H1 (cell line): ENCODE measurements around the gene SLC35F5. TPM values are rescaled to one million over a fixed set of nuclear protein-coding genes. Genes with fewer than 3 reads are reported as not detected.

Source experiments
- CTCF ChIA-PET: fragments of 300-600 bp; sonication (Branson Sonifier 250); formaldehyde crosslinking; loops from one replicate; lab custom pipeline; 2021; ENCODE audit not compliant: partially characterized antibody; lab: Charles Lee
- POLR2A ChIA-PET: fragments of 300-600 bp; sonication (Branson Sonifier 250); formaldehyde crosslinking; loops from one replicate; lab custom pipeline; 2021; ENCODE audit warnings: inconsistent platforms; ENCODE audit not compliant: partially characterized antibody; lab: Charles Lee
- DNase-seq, 2 experiments: peaks; one replicate each; pipeline versions ENCODE4 v3.0.0 to v3.0.0-alpha.2; 2010 to 2022; ENCODE audit warnings: low spot score in 2 of 2, low read depth in 1 of 2, mixed read lengths in 1 of 2
- FAIRE-seq: peaks from 2 replicates; lab custom pipeline; 2011; peaks lifted over from hg19 to GRCh38; lab: Jason Lieb, UNC
- H2AFZ ChIP-seq: 2 replicates; pipeline ENCODE4 v1.8.1; 2012; ENCODE audit warnings: low read length, inconsistent platforms
- H2AK5ac ChIP-seq: 2 replicates; pipeline ENCODE4 v1.6.1; 2013; ENCODE audit warnings: low read depth, low read length
- H2BK120ac ChIP-seq: replicated peaks from 2 replicates; pipeline ENCODE3; 2013; ENCODE audit warnings: low read depth, low read length, inconsistent platforms
- H2BK12ac ChIP-seq: 2 replicates; pipeline ENCODE4 v1.6.1; 2013; ENCODE audit warnings: low read depth, low read length
- H2BK15ac ChIP-seq: 2 replicates; pipeline ENCODE4 v1.6.1; 2013; ENCODE audit warnings: low read length
- H2BK20ac ChIP-seq: 2 replicates; pipeline ENCODE4 v1.6.1; 2013; ENCODE audit warnings: low read length
- H2BK5ac ChIP-seq: 2 replicates; pipeline ENCODE4 v1.6.1; 2013; ENCODE audit warnings: low read depth, low read length
- H3K14ac ChIP-seq: 2 replicates; pipeline ENCODE4 v1.6.1; 2013; ENCODE audit warnings: inconsistent platforms; ENCODE audit not compliant: insufficient read length
- H3K18ac ChIP-seq: 2 replicates; pipeline ENCODE4 v1.6.1; 2013; ENCODE audit warnings: low read length; ENCODE audit errors: extremely low read depth
- H3K23ac ChIP-seq: 2 replicates; pipeline ENCODE4 v1.6.1; 2013; ENCODE audit warnings: inconsistent platforms; ENCODE audit not compliant: insufficient read length
- H3K23me2 ChIP-seq: 2 replicates; pipeline ENCODE4 v1.6.1; 2013; ENCODE audit warnings: low read depth, low read length
- H3K27ac ChIP-seq: 2 replicates; pipeline ENCODE4 v1.6.1; 2011; ENCODE audit warnings: low read depth, low read length, inconsistent platforms
- H3K27me3 ChIP-seq, 4 experiments: replicated peaks in 1 of 4; 1 replicate in 1 of 4; 2 replicates in 3 of 4; pipeline versions ENCODE4 v1.6.1 to v1.8.1; 2011 to 2013; ENCODE audit warnings: low read length in 3 of 4, mild to moderate bottlenecking in 3 of 4, inconsistent platforms in 2 of 4, mixed read lengths in 2 of 4, moderate library complexity in 1 of 4; ENCODE audit not compliant: control insufficient read depth in 3 of 4, insufficient read depth in 3 of 4; ENCODE audit errors: extremely low read depth in 1 of 4
- H3K36me3 ChIP-seq, 4 experiments: 2 replicates each; pipeline versions ENCODE4 v1.6.1 to v1.8.1; 2011 to 2013; ENCODE audit warnings: mild to moderate bottlenecking in 4 of 4, low read length in 3 of 4, moderate library complexity in 2 of 4, control low read depth in 1 of 4, inconsistent platforms in 1 of 4; ENCODE audit not compliant: insufficient read depth in 4 of 4, control insufficient read depth in 2 of 4
- H3K4ac ChIP-seq: replicated peaks from 2 replicates; pipeline ENCODE3; 2013; ENCODE audit warnings: low read length, low read depth, mixed read lengths, inconsistent platforms; ENCODE audit not compliant: insufficient read length
- H3K4me1 ChIP-seq, 4 experiments: replicated peaks in 1 of 4; 1 replicate in 1 of 4; 2 replicates in 3 of 4; pipeline versions ENCODE4 v1.6.1 to v1.8.1; 2011 to 2013; ENCODE audit warnings: low read length in 3 of 4, inconsistent platforms in 2 of 4, mixed read lengths in 1 of 4; ENCODE audit not compliant: insufficient read depth in 4 of 4, control insufficient read depth in 3 of 4
- H3K4me2 ChIP-seq, 2 experiments: 2 replicates each; pipeline versions ENCODE4 v1.6.1 to v1.8.1; 2011 to 2013; ENCODE audit warnings: low read depth in 2 of 2, low read length in 2 of 2, control low read depth in 1 of 2, inconsistent platforms in 1 of 2, mild to moderate bottlenecking in 1 of 2; ENCODE audit not compliant: insufficient read depth in 1 of 2
- H3K4me3 ChIP-seq, 4 experiments: fragments of 200-600, 300-600 bp in 1 of 4; sonication (generic), shearing (Covaris generic), sonication (Bioruptor Twin) in 1 of 4; 2 replicates each; pipeline versions ENCODE4 v1.5.1 to v1.8.1; 2011 to 2016; ENCODE audit warnings: low read length in 4 of 4, low read depth in 3 of 4, control low read depth in 2 of 4, inconsistent platforms in 2 of 4, mild to moderate bottlenecking in 2 of 4, mixed read lengths in 1 of 4, moderate library complexity in 1 of 4; ENCODE audit not compliant: insufficient read depth in 2 of 4; ENCODE audit errors: extremely low read depth in 1 of 4
- H3K56ac ChIP-seq: replicated peaks from 2 replicates; pipeline ENCODE3; 2013; ENCODE audit warnings: low read depth, mild to moderate bottlenecking, mixed read lengths, low read length, inconsistent platforms; ENCODE audit not compliant: insufficient read length
- H3K79me1 ChIP-seq: 2 replicates; pipeline ENCODE4 v1.6.1; 2013; ENCODE audit warnings: low read depth, low read length, control low read depth
- H3K79me2 ChIP-seq, 2 experiments: 2 replicates each; pipeline versions ENCODE4 v1.6.1 to v1.8.1; 2012 to 2013; ENCODE audit warnings: low read length in 2 of 2, mild to moderate bottlenecking in 2 of 2, inconsistent platforms in 1 of 2; ENCODE audit not compliant: insufficient read depth in 2 of 2, control insufficient read depth in 1 of 2
- H3K9ac ChIP-seq, 4 experiments: replicated peaks in 1 of 4; 1 replicate in 1 of 4; 2 replicates in 3 of 4; pipeline versions ENCODE4 v1.6.1 to v1.8.1; 2011 to 2013; ENCODE audit warnings: low read depth in 3 of 4, low read length in 3 of 4, control low read depth in 2 of 4, mild to moderate bottlenecking in 2 of 4, moderate library complexity in 2 of 4, inconsistent platforms in 1 of 4; ENCODE audit errors: extremely low read depth in 1 of 4
- H3K9me3 ChIP-seq, 2 experiments: 2 replicates each; pipeline versions ENCODE4 v1.6.1 to v1.8.1; 2012 to 2013; ENCODE audit warnings: mild to moderate bottlenecking in 2 of 2, moderate library complexity in 2 of 2, control low read depth in 1 of 2, inconsistent platforms in 1 of 2, low read depth in 1 of 2, low read length in 1 of 2, mixed read lengths in 1 of 2; ENCODE audit not compliant: insufficient read depth in 2 of 2
- H4K20me1 ChIP-seq, 2 experiments: replicated peaks in 1 of 2; 2 replicates each; pipeline versions ENCODE3 to v1.8.1; 2011 to 2013; ENCODE audit warnings: inconsistent platforms in 2 of 2, low read length in 2 of 2, mild to moderate bottlenecking in 1 of 2; ENCODE audit not compliant: insufficient read depth in 2 of 2, control insufficient read depth in 1 of 2
- H4K5ac ChIP-seq: 2 replicates; pipeline ENCODE4 v1.6.1; 2013; ENCODE audit warnings: low read length, low read depth, mixed read lengths, inconsistent platforms; ENCODE audit not compliant: insufficient read length
- H4K8ac ChIP-seq: 2 replicates; pipeline ENCODE4 v1.8.0; 2013; ENCODE audit warnings: mild to moderate bottlenecking, moderate library complexity, low read length, inconsistent platforms; ENCODE audit not compliant: insufficient read depth; ENCODE audit errors: extremely low read depth
- H4K91ac ChIP-seq: replicated peaks from 2 replicates; pipeline ENCODE3; 2013; ENCODE audit warnings: low read length, mixed read lengths, inconsistent platforms; ENCODE audit not compliant: insufficient read length
- BCL11A ChIP-seq, 2 experiments: IDR thresholded peaks; one replicate each; pipeline ENCODE4 v1.6.1; 2011; ENCODE audit warnings: low read depth in 2 of 2, low read length in 2 of 2, mild to moderate bottlenecking in 2 of 2
- CHD1 ChIP-seq: IDR thresholded peaks from 2 replicates; pipeline ENCODE4 v1.6.1; 2012; ENCODE audit warnings: low read depth, low read length, improper control_type of control experiment
- EP300 ChIP-seq, 2 experiments: IDR thresholded peaks; 1 replicate in 1 of 2; 2 replicates in 1 of 2; pipeline ENCODE4 v1.6.1; 2011 to 2012; ENCODE audit warnings: low read depth in 2 of 2, low read length in 2 of 2, mild to moderate bottlenecking in 2 of 2, borderline replicate concordance in 1 of 2, inconsistent platforms in 1 of 2, moderate library complexity in 1 of 2
- FOSL1 ChIP-seq: IDR thresholded peaks from 2 replicates; pipeline ENCODE4 v1.6.1; 2011; ENCODE audit warnings: mild to moderate bottlenecking, low read depth, low read length, moderate library complexity; ENCODE audit not compliant: insufficient read depth
- GABPA ChIP-seq: IDR thresholded peaks from 2 replicates; pipeline ENCODE4 v1.6.1; 2011; ENCODE audit warnings: mild to moderate bottlenecking, low read length, moderate library complexity, borderline replicate concordance; ENCODE audit not compliant: insufficient read depth
- JUND ChIP-seq: IDR thresholded peaks from 2 replicates; pipeline ENCODE4 v1.6.1; 2011; ENCODE audit warnings: mild to moderate bottlenecking, improper control_type of control experiment, low read length
- KDM1A ChIP-seq: fragments of 200-600, 300-600 bp; sonication (generic); IDR thresholded peaks from 2 replicates; pipeline ENCODE4 v1.7.1; 2016; ENCODE audit warnings: mild to moderate bottlenecking, low read length, borderline replicate concordance
- POU5F1 ChIP-seq: IDR thresholded peaks from 2 replicates; pipeline ENCODE4 v1.6.1; 2011; ENCODE audit warnings: low read depth, mild to moderate bottlenecking, low read length, moderate library complexity
- RBBP5 ChIP-seq: IDR thresholded peaks from 2 replicates; pipeline ENCODE4 v1.7.1; 2012; ENCODE audit warnings: low read depth, mild to moderate bottlenecking, inconsistent platforms, low read length, moderate library complexity, borderline replicate concordance
- SUZ12 ChIP-seq: fragments of 200-600 bp; sonication (generic); IDR thresholded peaks from 2 replicates; pipeline ENCODE4 v1.6.1; 2012; ENCODE audit warnings: mild to moderate bottlenecking, inconsistent platforms, low read length, moderate library complexity, mixed read lengths
- TCF12 ChIP-seq: IDR thresholded peaks from 2 replicates; pipeline ENCODE4 v1.6.1; 2011; ENCODE audit warnings: low read depth, mild to moderate bottlenecking, low read length
- YY1 ChIP-seq: IDR thresholded peaks from 2 replicates; pipeline ENCODE4 v1.6.1; 2011; ENCODE audit warnings: low read depth, mild to moderate bottlenecking, low read length
- WGBS, 2 experiments: shearing (Covaris generic) in 1 of 2; methylation state at CpG; one replicate each; pipeline versions ENCODE4 v1.1.6 to v1.1.7; 2013 to 2015; ENCODE audit warnings: low lambda C conversion rate in 2 of 2, mixed read lengths in 2 of 2, inconsistent platforms in 1 of 2, low coverage in 1 of 2, missing lambda C conversion rate in 1 of 2; ENCODE audit not compliant: insufficient replicate concordance in 2 of 2, insufficient coverage in 1 of 2, insufficient read length in 1 of 2; ENCODE audit errors: extremely low coverage in 1 of 2, missing lambda C conversion rate in 1 of 2; 5-methylcytosine and 5-hydroxymethylcytosine counted together
- polyA plus RNA-seq, 7 experiments: library from polyadenylated mRNA; depleted of rRNA in 3 of 7; stranded (reverse) in 5 of 7; unstranded in 2 of 7; fragments of >200 nt in 5 of 7; fragments of 200-250 nt in 2 of 7; gene quantifications; 1 replicate in 5 of 7; 2 replicates in 1 of 7; 4 replicates in 1 of 7; pipeline versions ENCODE4 v1.2.1 to v1.2.3, GENCODE V29; 2011 to 2013; ENCODE audit warnings: missing spikeins in 2 of 7, mixed read lengths in 2 of 7
- total RNA-seq: library from RNA; stranded (reverse); fragmentation: NEBNext Ultra II Directional; extraction: Animal tissue kit (Norgen Biotek cat#: 25700); gene quantifications from 2 replicates; pipeline ENCODE4 v1.2.1, GENCODE V29; 2021
- TF ChIP-seq, protein P1 (sequence below): IDR thresholded peaks from 2 replicates; pipeline ENCODE4 v1.6.1; 2012; ENCODE audit warnings: low read length, inconsistent platforms

Gene SLC35F5
- total and polyA plus RNA-seq, 2 of the 8 experiments (the other 6 are each of a cell fraction or from before 2014, with no cell fraction given): 11.8 to 22.2 TPM

DNA sequence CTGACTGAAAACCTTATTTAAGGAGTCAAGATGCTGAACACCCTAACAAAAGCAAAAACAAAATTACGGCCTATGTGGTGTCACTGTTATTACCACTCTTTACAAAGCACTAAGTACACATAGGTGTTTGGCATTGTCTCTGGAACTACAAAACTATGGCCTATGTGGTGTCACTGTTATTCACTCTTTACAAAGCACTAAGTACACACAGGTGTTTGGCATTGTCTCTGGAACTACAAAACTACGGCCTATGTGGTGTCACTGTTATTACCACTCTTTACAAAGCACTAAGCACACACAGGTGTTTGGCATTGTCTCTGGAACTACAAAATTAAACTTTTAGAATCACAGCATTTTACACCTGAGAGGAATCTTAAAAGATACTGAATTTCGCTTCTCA is 47.4 kb downstream of the SLC35F5 start:
- 79% methylated on average over 3 of the region's 3 CpGs; no CpG with 5 or more reads in 1 of the 2 experiments for WGBS, 2 experiments
- Histone ChIP-seq H2BK15ac (no peak overlapping the region), H3K4me3 (no peak overlapping the region), H4K20me1 (no peaks in the 10 kb centered on the region), H4K91ac (no peak overlapping the region), H4K5ac (no peak overlapping the region), H3K4me2 (no peak overlapping the region; a peak in 1 of 4 replicates), H2AK5ac (no peak overlapping the region), H4K8ac (no peak overlapping the region), H2AFZ (no peak overlapping the region), H3K9me3 (peaks cover 0 to 9% of the 10 kb centered on the region in 2 experiments; a peak in 1 of 4 replicates), H3K79me1 (no peaks in the 10 kb centered on the region), H2BK12ac (no peak overlapping the region), H3K4ac (no peak overlapping the region), H3K9ac (no peak overlapping the region), H3K18ac (no peak overlapping the region), H3K27ac (no peak overlapping the region), H3K23me2 (no peaks in the 10 kb centered on the region), H3K79me2 (no peaks in the 10 kb centered on the region), H3K23ac (no peak overlapping the region), H3K56ac (no peak overlapping the region), H2BK20ac (no peak overlapping the region), H3K14ac (no peak overlapping the region), H3K4me1 (peaks cover 0 to 3% (median 0%) of the 10 kb centered on the region in 4 experiments; a peak in 2 of 7 replicates), H2BK120ac (no peak overlapping the region), H2BK5ac (no peak overlapping the region), H3K27me3 (no peaks in the 10 kb centered on the region), H3K36me3 (peaks cover 0 to 13% (median 4%) of the 10 kb centered on the region in 4 experiments; a peak in 2 of 8 replicates)
- POLR2A ChIA-PET: no interaction called here
- FAIRE-seq (no peak), DNase-seq (no peak)
- no peak for TF ChIP-seq CHD1
- TF ChIP-seq FOSL1: no peak
- no peak for TF ChIP-seq GABPA
- no peak for TF ChIP-seq RBBP5
- no peak for TF ChIP-seq POU5F1
- peak; percentile 82; the same call in 1 of the 2 replicates for TF ChIP-seq TCF12
- TF ChIP-seq JUND: no peak
- TF ChIP-seq EP300 (IDR thresholded peaks at IDR 0.05; ENCODE audit: borderline replicate concordance in 1 of 2, low read depth in 2 of 2, low read length in 2 of 2): peak in 1 of 2 experiments; percentile 55; a peak in 1 of 3 replicates
- no peak for TF ChIP-seq BCL11A (IDR thresholded peaks at IDR 0.05; ENCODE audit: low read depth in 2 of 2, low read length in 2 of 2)
- no peak for TF ChIP-seq KDM1A
- TF ChIP-seq YY1: no peak
- no peak for TF ChIP-seq SUZ12
- TF ChIP-seq, protein P1, sequence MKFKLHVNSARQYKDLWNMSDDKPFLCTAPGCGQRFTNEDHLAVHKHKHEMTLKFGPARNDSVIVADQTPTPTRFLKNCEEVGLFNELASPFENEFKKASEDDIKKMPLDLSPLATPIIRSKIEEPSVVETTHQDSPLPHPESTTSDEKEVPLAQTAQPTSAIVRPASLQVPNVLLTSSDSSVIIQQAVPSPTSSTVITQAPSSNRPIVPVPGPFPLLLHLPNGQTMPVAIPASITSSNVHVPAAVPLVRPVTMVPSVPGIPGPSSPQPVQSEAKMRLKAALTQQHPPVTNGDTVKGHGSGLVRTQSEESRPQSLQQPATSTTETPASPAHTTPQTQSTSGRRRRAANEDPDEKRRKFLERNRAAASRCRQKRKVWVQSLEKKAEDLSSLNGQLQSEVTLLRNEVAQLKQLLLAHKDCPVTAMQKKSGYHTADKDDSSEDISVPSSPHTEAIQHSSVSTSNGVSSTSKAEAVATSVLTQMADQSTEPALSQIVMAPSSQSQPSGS: no peak
- CTCF ChIA-PET: no interaction called here
